ENCODE measurements around the gene P2RX7.

The P2RX7 gene

GRCh38 chr12:121115530-121115929, 17.1 kb upstream of the P2RX7 start:
- no peaks in the 10 kb centered on the region for H4K20me1 ChIP-seq (ENCODE audit: low read depth, low read length)
- TF ChIP-seq CTCF (IDR thresholded peaks at IDR 0.05; ENCODE audit: insufficient read depth, low read length, poor library complexity, severe bottlenecking) (no peak), EZH2phosphoT487 (conservative IDR thresholded peaks at IDR 0.05; ENCODE audit: low read length) (no peak)

GRCh38 chr12:121116318-121117225, 16.1 kb upstream of the P2RX7 start:
- H3K79me2 ChIP-seq (ENCODE audit: insufficient read depth, low read length): no peaks in the 10 kb centered on the region
- no peak overlapping the region for H3K27ac ChIP-seq (ENCODE audit: low read depth, low read length)
- no peak overlapping the region for H3K4me3 ChIP-seq (ENCODE audit: insufficient read depth, low read length, poor library complexity, severe bottlenecking)
- no peaks in the 10 kb centered on the region for H3F3A ChIP-seq (ENCODE audit: insufficient read depth)
- H3K27me3 ChIP-seq (ENCODE audit: low read length): no peaks in the 10 kb centered on the region
- no peaks in the 10 kb centered on the region for H3K9me2 ChIP-seq (replicated peaks; ENCODE audit: insufficient read depth, low read length)
- no peaks in the 10 kb centered on the region for H3K9me3 ChIP-seq (ENCODE audit: insufficient read depth, low read length)
- H2AFZ ChIP-seq (ENCODE audit: low read depth, low read length, severe bottlenecking): no peak overlapping the region
- no peak overlapping the region for H3K9ac ChIP-seq (ENCODE audit: low read length)
- no peaks in the 10 kb centered on the region for H3K36me3 ChIP-seq (ENCODE audit: low read length)
- TF ChIP-seq EZH2phosphoT487 (conservative IDR thresholded peaks at IDR 0.05; ENCODE audit: low read length): no peak
- no peak for TF ChIP-seq CTCF (IDR thresholded peaks at IDR 0.05; ENCODE audit: insufficient read depth, low read length, poor library complexity, severe bottlenecking)
- H4K20me1 ChIP-seq (ENCODE audit: low read depth, low read length): no peaks in the 10 kb centered on the region
- no peak overlapping the region for H3K4me2 ChIP-seq (ENCODE audit: low read depth, low read length, poor library complexity, severe bottlenecking)

More at GRCh38 chr12:121115530-121115929, 17.1 kb upstream of the P2RX7 start:
- H3K79me2 ChIP-seq (ENCODE audit: insufficient read depth, low read length): no peaks in the 10 kb centered on the region
- no peak overlapping the region for H3K4me3 ChIP-seq (ENCODE audit: insufficient read depth, low read length, poor library complexity, severe bottlenecking)
- H3K4me2 ChIP-seq (ENCODE audit: low read depth, low read length, poor library complexity, severe bottlenecking): no peak overlapping the region
- no peak overlapping the region for H3K9ac ChIP-seq (ENCODE audit: low read length)
- no peaks in the 10 kb centered on the region for H3K9me2 ChIP-seq (replicated peaks; ENCODE audit: insufficient read depth, low read length)
- no peaks in the 10 kb centered on the region for H3K9me3 ChIP-seq (ENCODE audit: insufficient read depth, low read length)
- no peaks in the 10 kb centered on the region for H3K36me3 ChIP-seq (ENCODE audit: low read length)
- H3F3A ChIP-seq (ENCODE audit: insufficient read depth): no peaks in the 10 kb centered on the region
- H3K27me3 ChIP-seq (ENCODE audit: low read length): no peaks in the 10 kb centered on the region
- no peak overlapping the region for H2AFZ ChIP-seq (ENCODE audit: low read depth, low read length, severe bottlenecking)
- no peak overlapping the region for H3K27ac ChIP-seq (ENCODE audit: low read depth, low read length)

- Histone ChIP-seq H3F3A (ENCODE audit: insufficient read depth) (no peaks in the 10 kb centered on the region), H3K4me3 (ENCODE audit: insufficient read depth, low read length, poor library complexity, severe bottlenecking) (no peak overlapping the region), H3K9me2 (replicated peaks; ENCODE audit: insufficient read depth, low read length) (no peaks in the 10 kb centered on the region), H3K79me2 (ENCODE audit: insufficient read depth, low read length) (no peaks in the 10 kb centered on the region), H3K27me3 (ENCODE audit: low read length) (no peaks in the 10 kb centered on the region), H3K27ac (ENCODE audit: low read depth, low read length) (no peak overlapping the region), H3K9me3 (ENCODE audit: insufficient read depth, low read length) (no peaks in the 10 kb centered on the region), H2AFZ (ENCODE audit: low read depth, low read length, severe bottlenecking) (no peak overlapping the region), H3K4me2 (ENCODE audit: low read depth, low read length, poor library complexity, severe bottlenecking) (no peak overlapping the region), H3K36me3 (ENCODE audit: low read length) (no peaks in the 10 kb centered on the region), H3K9ac (ENCODE audit: low read length) (no peak overlapping the region), H4K20me1 (ENCODE audit: low read depth, low read length) (no peaks in the 10 kb centered on the region)
- no peak for TF ChIP-seq CTCF (IDR thresholded peaks at IDR 0.05; ENCODE audit: insufficient read depth, low read length, poor library complexity, severe bottlenecking)
- TF ChIP-seq EZH2phosphoT487 (conservative IDR thresholded peaks at IDR 0.05; ENCODE audit: low read length): no peak
These were observed 15.4 kb upstream of the P2RX7 start for GRCh38 chr12:121117226-121117777.
